ENCODE results near the gene KBTBD12.

GRCh38 chr3:127985655-127986225, 70.7 kb downstream of the KBTBD12 start:
- TF ChIP-seq POLR2A (IDR thresholded peaks at IDR 0.05; ENCODE audit: low read length) (no peak), BHLHE40 (IDR thresholded peaks at IDR 0.05; ENCODE audit: low read depth, low read length) (no peak), BCL3 (IDR thresholded peaks at IDR 0.05) (no peak), CTCF (IDR thresholded peaks at IDR 0.05) (no peak), PHF8 (IDR thresholded peaks at IDR 0.05; ENCODE audit: borderline replicate concordance, low read depth) (no peak), ELK1 (IDR thresholded peaks at IDR 0.05; ENCODE audit: low read depth, low read length) (no peak), JUN (IDR thresholded peaks at IDR 0.05) (no peak), TP53 (CRISPR knock-in tag; IDR thresholded peaks at IDR 0.05) (no peak)

Measured in A549 (cell line).